IPS-15b (cell line): ENCODE measurements around the gene TFF1.

ENCODE experiments used
- H3K27me3 ChIP-seq: one replicate; pipeline ENCODE4 v1.6.1; 2013; ENCODE audit warnings: low read length; ENCODE audit not compliant: control insufficient read depth, insufficient read depth
- H3K36me3 ChIP-seq: one replicate; pipeline ENCODE4 v1.6.1; 2013; ENCODE audit warnings: low read length; ENCODE audit not compliant: control insufficient read depth, insufficient read depth
- H3K4me1 ChIP-seq: one replicate; pipeline ENCODE4 v1.6.1; 2013; ENCODE audit warnings: mild to moderate bottlenecking, low read length; ENCODE audit not compliant: control insufficient read depth, insufficient read depth
- H3K4me3 ChIP-seq: one replicate; pipeline ENCODE4 v1.5.1; 2013; ENCODE audit warnings: low read depth, low read length
- H3K9ac ChIP-seq: one replicate; pipeline ENCODE4 v1.6.1; 2013; ENCODE audit warnings: low read depth, mild to moderate bottlenecking, low read length
- H3K9me3 ChIP-seq: one replicate; pipeline ENCODE4 v1.6.1; 2013; ENCODE audit warnings: mild to moderate bottlenecking, low read length; ENCODE audit not compliant: control insufficient read depth, insufficient read depth

The TFF1 gene

DNA sequence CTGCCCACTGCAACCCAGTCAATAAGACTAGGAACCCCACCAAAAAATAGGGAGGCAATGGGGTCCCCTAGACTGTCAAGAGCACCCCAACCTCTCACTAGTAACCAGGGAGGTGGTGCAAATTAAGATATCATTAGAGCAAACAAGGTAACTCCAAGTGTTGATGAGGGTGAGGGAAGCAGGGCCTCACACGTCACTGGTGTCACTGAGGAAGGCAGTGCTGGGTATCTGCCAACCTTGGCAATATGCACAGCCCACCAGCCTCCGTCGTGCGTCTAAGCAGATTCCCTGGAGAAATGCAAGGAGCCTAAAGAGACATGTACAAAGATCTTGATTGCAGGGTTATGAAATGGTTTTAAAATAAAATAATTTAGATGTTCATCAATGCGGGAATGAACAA, 41.1 kb upstream of the TFF1 start:
- Histone ChIP-seq H3K36me3 (no peaks in the 10 kb centered on the region), H3K4me3 (no peak overlapping the region), H3K4me1 (peaks cover 2% of the 10 kb centered on the region), H3K27me3 (no peaks in the 10 kb centered on the region), H3K9me3 (no peaks in the 10 kb centered on the region), H3K9ac (no peak overlapping the region)

DNA sequence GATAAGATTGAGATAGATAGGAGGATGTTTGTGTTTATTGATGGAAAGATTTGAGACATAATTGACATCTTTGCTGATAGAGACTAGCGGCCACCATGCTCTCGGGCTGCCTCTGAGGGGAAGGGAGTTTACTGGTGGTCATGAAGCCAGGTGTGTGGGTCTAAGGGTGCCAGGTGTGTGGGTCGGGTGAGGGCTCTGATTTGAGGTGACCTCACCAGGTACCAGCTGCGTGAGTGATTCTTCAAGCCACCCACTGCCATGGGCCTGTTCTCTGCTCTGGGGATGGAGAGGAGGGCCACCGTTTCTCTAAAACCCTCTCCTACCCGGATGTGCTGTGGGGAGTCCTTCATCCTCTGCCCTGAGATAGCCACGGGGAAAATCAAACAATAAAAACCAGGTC, 40.5 kb upstream of the TFF1 start:
- Histone ChIP-seq H3K4me1 (peaks cover 2% of the 10 kb centered on the region), H3K4me3 (no peak overlapping the region), H3K9ac (no peak overlapping the region), H3K27me3 (no peaks in the 10 kb centered on the region), H3K9me3 (no peaks in the 10 kb centered on the region), H3K36me3 (no peaks in the 10 kb centered on the region)

- no peaks in the 10 kb centered on the region for H3K36me3 ChIP-seq
- H3K9ac ChIP-seq, result no peak overlapping the region
- no peak overlapping the region for H3K4me3 ChIP-seq
- H3K27me3 ChIP-seq, result no peaks in the 10 kb centered on the region
- H3K9me3 ChIP-seq, result no peaks in the 10 kb centered on the region
- H3K4me1 ChIP-seq, result peaks cover 2% of the 10 kb centered on the region
Measured at GRCh38 chr21:42406201-42406621, 39.9 kb upstream of the TFF1 start.

GRCh38 chr21:42405064-42406013, 39.0 kb upstream of the TFF1 start:
- H3K4me3 ChIP-seq, result no peak overlapping the region
- no peak overlapping the region for H3K9ac ChIP-seq
- no peaks in the 10 kb centered on the region for H3K9me3 ChIP-seq
- H3K4me1 ChIP-seq, result peaks cover 2% of the 10 kb centered on the region
- H3K27me3 ChIP-seq, result no peaks in the 10 kb centered on the region
- H3K36me3 ChIP-seq, result no peaks in the 10 kb centered on the region

GRCh38 chr21:42404539-42404938, 38.2 kb upstream of the TFF1 start:
- Histone ChIP-seq H3K4me3 (no peak overlapping the region), H3K9me3 (no peaks in the 10 kb centered on the region), H3K27me3 (no peaks in the 10 kb centered on the region), H3K9ac (no peak overlapping the region), H3K36me3 (no peaks in the 10 kb centered on the region), H3K4me1 (no peaks in the 10 kb centered on the region)

DNA sequence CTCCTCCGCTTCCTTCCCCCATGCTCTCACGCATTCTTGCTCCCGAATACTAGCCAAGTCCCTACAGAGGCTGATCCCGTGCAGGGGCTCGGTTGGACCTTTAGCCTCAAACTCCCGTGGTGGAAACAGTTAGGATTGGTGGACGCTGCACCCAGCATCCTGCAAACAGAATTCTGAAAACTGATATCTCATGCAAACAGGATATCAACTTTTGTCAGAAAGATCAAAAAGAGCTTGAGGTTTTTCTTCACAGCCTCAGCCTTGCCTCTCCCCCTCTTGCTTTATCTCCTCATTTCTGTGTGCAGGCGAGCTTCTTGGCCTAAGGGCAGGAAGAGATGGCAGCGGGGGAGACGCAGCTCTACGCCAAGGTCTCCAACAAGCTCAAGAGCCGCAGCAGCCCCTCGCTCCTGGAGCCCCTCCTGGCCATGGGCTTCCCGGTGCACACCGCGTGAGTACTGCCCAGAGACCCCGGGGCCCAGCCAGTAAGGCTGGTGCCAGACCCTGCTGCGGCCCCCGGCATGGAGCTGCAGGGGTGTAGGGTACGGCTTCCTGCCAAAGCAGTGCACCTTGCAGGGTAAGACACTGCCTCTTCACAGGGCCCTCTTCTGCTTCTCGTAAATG, 37.4 kb upstream of the TFF1 start, which contains the start of gene UBASH3A:
UBASH3A (plus strand) TSS at position 292 of the 621 bp plus-strand sequence; CDS start at position 336, 44 bp downstream.
- Histone ChIP-seq H3K9ac (no peak within 1 kb of the TSS), H3K9me3 (no peaks in the 10 kb centered on the region), H3K27me3 (no peaks in the 10 kb centered on the region), H3K36me3 (no peaks in the 10 kb centered on the region), H3K4me1 (no peaks in the 10 kb centered on the region), H3K4me3 (no peak within 1 kb of the TSS)

GRCh38 chr21:42401820-42402251, 35.5 kb upstream of the TFF1 start:
- Histone ChIP-seq H3K4me3 (no peak overlapping the region), H3K9me3 (no peaks in the 10 kb centered on the region), H3K36me3 (no peaks in the 10 kb centered on the region), H3K27me3 (no peaks in the 10 kb centered on the region), H3K9ac (no peak overlapping the region), H3K4me1 (peaks cover 3% of the 10 kb centered on the region)

DNA sequence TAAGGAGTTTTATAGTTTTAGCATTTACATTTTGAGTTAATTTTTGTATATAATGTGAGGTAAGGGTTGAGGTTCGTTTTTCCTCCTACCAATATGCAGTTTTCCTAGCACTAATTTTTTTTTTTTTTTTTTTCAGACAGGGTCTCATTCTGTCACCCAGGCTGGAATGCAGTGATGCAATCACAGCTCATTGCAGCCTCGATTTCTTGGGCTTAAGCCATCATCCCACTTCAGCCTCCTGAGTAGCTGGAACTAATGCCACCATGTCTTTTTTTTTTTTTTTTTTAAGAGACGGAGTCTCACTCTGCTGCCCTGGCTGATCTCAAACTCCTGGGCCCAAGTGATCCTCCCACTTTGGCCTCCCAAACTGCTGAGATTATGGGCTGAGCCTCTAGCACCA, 34.8 kb upstream of the TFF1 start:
- no peaks in the 10 kb centered on the region for H3K9me3 ChIP-seq
- H3K36me3 ChIP-seq, result no peaks in the 10 kb centered on the region
- H3K4me1 ChIP-seq, result peaks cover 3% of the 10 kb centered on the region
- no peak overlapping the region for H3K4me3 ChIP-seq
- H3K9ac ChIP-seq, result no peak overlapping the region
- no peaks in the 10 kb centered on the region for H3K27me3 ChIP-seq

- Histone ChIP-seq H3K36me3 (no peaks in the 10 kb centered on the region), H3K27me3 (no peaks in the 10 kb centered on the region), H3K9ac (no peak overlapping the region), H3K4me1 (peaks cover 3% of the 10 kb centered on the region), H3K4me3 (no peak overlapping the region), H3K9me3 (no peaks in the 10 kb centered on the region)
Measured at GRCh38 chr21:42400525-42400924, 34.2 kb upstream of the TFF1 start.

GRCh38 chr21:42398436-42399028, 32.2 kb upstream of the TFF1 start:
- no peaks in the 10 kb centered on the region for H3K27me3 ChIP-seq

GRCh38 chr21:42397746-42398394, 31.5 kb upstream of the TFF1 start:
- Histone ChIP-seq H3K27me3 (no peaks in the 10 kb centered on the region), H3K9ac (no peak overlapping the region), H3K9me3 (no peaks in the 10 kb centered on the region), H3K36me3 (no peaks in the 10 kb centered on the region), H3K4me1 (peaks cover 3% of the 10 kb centered on the region), H3K4me3 (no peak overlapping the region)

More at GRCh38 chr21:42398436-42399028, 32.2 kb upstream of the TFF1 start:
- H3K9me3 ChIP-seq, result no peaks in the 10 kb centered on the region
- H3K9ac ChIP-seq, result no peak overlapping the region
- no peaks in the 10 kb centered on the region for H3K36me3 ChIP-seq
- peaks cover 3% of the 10 kb centered on the region for H3K4me1 ChIP-seq
- no peak overlapping the region for H3K4me3 ChIP-seq
